H1 (cell line): ENCODE results near the gene SLC66A2. TPM values are rescaled to one million over a fixed set of nuclear protein-coding genes. Genes with fewer than 3 reads are reported as not detected.

Source experiments
- CTCF ChIA-PET: fragments of 300-600 bp; sonication (Branson Sonifier 250); formaldehyde crosslinking; loops from one replicate; lab custom pipeline; 2021; ENCODE audit not compliant: partially characterized antibody; lab: Charles Lee
- POLR2A ChIA-PET: fragments of 300-600 bp; sonication (Branson Sonifier 250); formaldehyde crosslinking; loops from one replicate; lab custom pipeline; 2021; ENCODE audit warnings: inconsistent platforms; ENCODE audit not compliant: partially characterized antibody; lab: Charles Lee
- DNase-seq, 2 experiments: peaks; one replicate each; pipeline versions ENCODE4 v3.0.0 to v3.0.0-alpha.2; 2010 to 2022; ENCODE audit warnings: low spot score in 2 of 2, low read depth in 1 of 2, mixed read lengths in 1 of 2
- FAIRE-seq: peaks from 2 replicates; lab custom pipeline; 2011; peaks lifted over from hg19 to GRCh38; lab: Jason Lieb, UNC
- H2AFZ ChIP-seq: 2 replicates; pipeline ENCODE4 v1.8.1; 2012; ENCODE audit warnings: low read length, inconsistent platforms
- H2AK5ac ChIP-seq: 2 replicates; pipeline ENCODE4 v1.6.1; 2013; ENCODE audit warnings: low read depth, low read length
- H2BK120ac ChIP-seq: replicated peaks from 2 replicates; pipeline ENCODE3; 2013; ENCODE audit warnings: low read depth, low read length, inconsistent platforms
- H2BK12ac ChIP-seq: 2 replicates; pipeline ENCODE4 v1.6.1; 2013; ENCODE audit warnings: low read depth, low read length
- H2BK15ac ChIP-seq: 2 replicates; pipeline ENCODE4 v1.6.1; 2013; ENCODE audit warnings: low read length
- H2BK20ac ChIP-seq: 2 replicates; pipeline ENCODE4 v1.6.1; 2013; ENCODE audit warnings: low read length
- H2BK5ac ChIP-seq: 2 replicates; pipeline ENCODE4 v1.6.1; 2013; ENCODE audit warnings: low read depth, low read length
- H3K14ac ChIP-seq: 2 replicates; pipeline ENCODE4 v1.6.1; 2013; ENCODE audit warnings: inconsistent platforms; ENCODE audit not compliant: insufficient read length
- H3K18ac ChIP-seq: 2 replicates; pipeline ENCODE4 v1.6.1; 2013; ENCODE audit warnings: low read length; ENCODE audit errors: extremely low read depth
- H3K23ac ChIP-seq: 2 replicates; pipeline ENCODE4 v1.6.1; 2013; ENCODE audit warnings: inconsistent platforms; ENCODE audit not compliant: insufficient read length
- H3K23me2 ChIP-seq: 2 replicates; pipeline ENCODE4 v1.6.1; 2013; ENCODE audit warnings: low read depth, low read length
- H3K27ac ChIP-seq: 2 replicates; pipeline ENCODE4 v1.6.1; 2011; ENCODE audit warnings: low read depth, low read length, inconsistent platforms
- H3K27me3 ChIP-seq, 4 experiments: replicated peaks in 1 of 4; 1 replicate in 1 of 4; 2 replicates in 3 of 4; pipeline versions ENCODE4 v1.6.1 to v1.8.1; 2011 to 2013; ENCODE audit warnings: low read length in 3 of 4, mild to moderate bottlenecking in 3 of 4, inconsistent platforms in 2 of 4, mixed read lengths in 2 of 4, moderate library complexity in 1 of 4; ENCODE audit not compliant: control insufficient read depth in 3 of 4, insufficient read depth in 3 of 4; ENCODE audit errors: extremely low read depth in 1 of 4
- H3K36me3 ChIP-seq, 4 experiments: 2 replicates each; pipeline versions ENCODE4 v1.6.1 to v1.8.1; 2011 to 2013; ENCODE audit warnings: mild to moderate bottlenecking in 4 of 4, low read length in 3 of 4, moderate library complexity in 2 of 4, control low read depth in 1 of 4, inconsistent platforms in 1 of 4; ENCODE audit not compliant: insufficient read depth in 4 of 4, control insufficient read depth in 2 of 4
- H3K4ac ChIP-seq: replicated peaks from 2 replicates; pipeline ENCODE3; 2013; ENCODE audit warnings: low read length, low read depth, mixed read lengths, inconsistent platforms; ENCODE audit not compliant: insufficient read length
- H3K4me1 ChIP-seq, 4 experiments: replicated peaks in 1 of 4; 1 replicate in 1 of 4; 2 replicates in 3 of 4; pipeline versions ENCODE4 v1.6.1 to v1.8.1; 2011 to 2013; ENCODE audit warnings: low read length in 3 of 4, inconsistent platforms in 2 of 4, mixed read lengths in 1 of 4; ENCODE audit not compliant: insufficient read depth in 4 of 4, control insufficient read depth in 3 of 4
- H3K4me2 ChIP-seq, 2 experiments: 2 replicates each; pipeline versions ENCODE4 v1.6.1 to v1.8.1; 2011 to 2013; ENCODE audit warnings: low read depth in 2 of 2, low read length in 2 of 2, control low read depth in 1 of 2, inconsistent platforms in 1 of 2, mild to moderate bottlenecking in 1 of 2; ENCODE audit not compliant: insufficient read depth in 1 of 2
- H3K4me3 ChIP-seq, 4 experiments: fragments of 200-600, 300-600 bp in 1 of 4; sonication (generic), shearing (Covaris generic), sonication (Bioruptor Twin) in 1 of 4; 2 replicates each; pipeline versions ENCODE4 v1.5.1 to v1.8.1; 2011 to 2016; ENCODE audit warnings: low read length in 4 of 4, low read depth in 3 of 4, control low read depth in 2 of 4, inconsistent platforms in 2 of 4, mild to moderate bottlenecking in 2 of 4, mixed read lengths in 1 of 4, moderate library complexity in 1 of 4; ENCODE audit not compliant: insufficient read depth in 2 of 4; ENCODE audit errors: extremely low read depth in 1 of 4
- H3K56ac ChIP-seq: replicated peaks from 2 replicates; pipeline ENCODE3; 2013; ENCODE audit warnings: low read depth, mild to moderate bottlenecking, mixed read lengths, low read length, inconsistent platforms; ENCODE audit not compliant: insufficient read length
- H3K79me1 ChIP-seq: 2 replicates; pipeline ENCODE4 v1.6.1; 2013; ENCODE audit warnings: low read depth, low read length, control low read depth
- H3K79me2 ChIP-seq, 2 experiments: 2 replicates each; pipeline versions ENCODE4 v1.6.1 to v1.8.1; 2012 to 2013; ENCODE audit warnings: low read length in 2 of 2, mild to moderate bottlenecking in 2 of 2, inconsistent platforms in 1 of 2; ENCODE audit not compliant: insufficient read depth in 2 of 2, control insufficient read depth in 1 of 2
- H3K9ac ChIP-seq, 4 experiments: replicated peaks in 1 of 4; 1 replicate in 1 of 4; 2 replicates in 3 of 4; pipeline versions ENCODE4 v1.6.1 to v1.8.1; 2011 to 2013; ENCODE audit warnings: low read depth in 3 of 4, low read length in 3 of 4, control low read depth in 2 of 4, mild to moderate bottlenecking in 2 of 4, moderate library complexity in 2 of 4, inconsistent platforms in 1 of 4; ENCODE audit errors: extremely low read depth in 1 of 4
- H3K9me3 ChIP-seq, 2 experiments: 2 replicates each; pipeline versions ENCODE4 v1.6.1 to v1.8.1; 2012 to 2013; ENCODE audit warnings: mild to moderate bottlenecking in 2 of 2, moderate library complexity in 2 of 2, control low read depth in 1 of 2, inconsistent platforms in 1 of 2, low read depth in 1 of 2, low read length in 1 of 2, mixed read lengths in 1 of 2; ENCODE audit not compliant: insufficient read depth in 2 of 2
- H4K20me1 ChIP-seq, 2 experiments: replicated peaks in 1 of 2; 2 replicates each; pipeline versions ENCODE3 to v1.8.1; 2011 to 2013; ENCODE audit warnings: inconsistent platforms in 2 of 2, low read length in 2 of 2, mild to moderate bottlenecking in 1 of 2; ENCODE audit not compliant: insufficient read depth in 2 of 2, control insufficient read depth in 1 of 2
- H4K5ac ChIP-seq: 2 replicates; pipeline ENCODE4 v1.6.1; 2013; ENCODE audit warnings: low read length, low read depth, mixed read lengths, inconsistent platforms; ENCODE audit not compliant: insufficient read length
- H4K8ac ChIP-seq: 2 replicates; pipeline ENCODE4 v1.8.0; 2013; ENCODE audit warnings: mild to moderate bottlenecking, moderate library complexity, low read length, inconsistent platforms; ENCODE audit not compliant: insufficient read depth; ENCODE audit errors: extremely low read depth
- H4K91ac ChIP-seq: replicated peaks from 2 replicates; pipeline ENCODE3; 2013; ENCODE audit warnings: low read length, mixed read lengths, inconsistent platforms; ENCODE audit not compliant: insufficient read length
- CBX5 ChIP-seq: fragments of 300-800, 300-1000 bp; sonication (generic); IDR thresholded peaks from 2 replicates; pipeline ENCODE4 v1.7.1; 2016; ENCODE audit warnings: antibody characterized with exemption, low read length, low read depth
- CEBPB ChIP-seq: IDR thresholded peaks from 2 replicates; pipeline ENCODE4 v1.6.1; 2012; ENCODE audit warnings: low read depth, low read length
- CHD2 ChIP-seq: IDR thresholded peaks from 2 replicates; pipeline ENCODE4 v1.6.1; 2012; ENCODE audit warnings: low read length, improper control_type of control experiment
- E2F6 ChIP-seq: IDR thresholded peaks from 2 replicates; pipeline ENCODE4 v1.6.1; 2012; ENCODE audit warnings: inconsistent platforms
- EGR1 ChIP-seq: IDR thresholded peaks from 2 replicates; pipeline ENCODE4 v1.6.1; 2011; ENCODE audit warnings: low read depth, low read length, borderline replicate concordance
- HDAC6 ChIP-seq: IDR thresholded peaks from one replicate; pipeline ENCODE4 v1.7.1; 2012; ENCODE audit warnings: low read depth, mild to moderate bottlenecking, inconsistent platforms, low read length, moderate library complexity
- JUND ChIP-seq: IDR thresholded peaks from 2 replicates; pipeline ENCODE4 v1.6.1; 2011; ENCODE audit warnings: mild to moderate bottlenecking, improper control_type of control experiment, low read length
- RFX5 ChIP-seq: IDR thresholded peaks from 2 replicates; pipeline ENCODE4 v1.6.1; 2011; ENCODE audit warnings: low read depth, low read length, improper control_type of control experiment, borderline replicate concordance
- RNF2 ChIP-seq: fragments of 200-900, 300-1000 bp; sonication (generic); IDR thresholded peaks from 2 replicates; pipeline ENCODE4 v1.7.1; 2016; ENCODE audit warnings: borderline replicate concordance, low read depth, mild to moderate bottlenecking, antibody characterized with exemption, low read length; ENCODE audit not compliant: poor library complexity, severe bottlenecking; ENCODE audit errors: missing control alignments
- RXRA ChIP-seq: IDR thresholded peaks from 2 replicates; pipeline ENCODE4 v1.6.1; 2011; ENCODE audit warnings: low read depth, mild to moderate bottlenecking, low read length, moderate library complexity; ENCODE audit not compliant: insufficient read depth
- SRF ChIP-seq: IDR thresholded peaks from 2 replicates; pipeline ENCODE4 v1.6.1; 2011; ENCODE audit warnings: mild to moderate bottlenecking, low read depth, low read length, moderate library complexity
- TAF1 ChIP-seq: IDR thresholded peaks from 2 replicates; pipeline ENCODE4 v1.6.1; 2011; ENCODE audit warnings: mild to moderate bottlenecking, low read depth, low read length
- TBP ChIP-seq: IDR thresholded peaks from 2 replicates; pipeline ENCODE4 v1.6.1; 2011; ENCODE audit warnings: low read depth, low read length, improper control_type of control experiment
- WGBS, 2 experiments: shearing (Covaris generic) in 1 of 2; methylation state at CpG; one replicate each; pipeline versions ENCODE4 v1.1.6 to v1.1.7; 2013 to 2015; ENCODE audit warnings: low lambda C conversion rate in 2 of 2, mixed read lengths in 2 of 2, inconsistent platforms in 1 of 2, low coverage in 1 of 2, missing lambda C conversion rate in 1 of 2; ENCODE audit not compliant: insufficient replicate concordance in 2 of 2, insufficient coverage in 1 of 2, insufficient read length in 1 of 2; ENCODE audit errors: extremely low coverage in 1 of 2, missing lambda C conversion rate in 1 of 2; 5-methylcytosine and 5-hydroxymethylcytosine counted together
- polyA plus RNA-seq, 7 experiments: library from polyadenylated mRNA; depleted of rRNA in 3 of 7; stranded (reverse) in 5 of 7; unstranded in 2 of 7; fragments of >200 nt in 5 of 7; fragments of 200-250 nt in 2 of 7; gene quantifications; 1 replicate in 5 of 7; 2 replicates in 1 of 7; 4 replicates in 1 of 7; pipeline versions ENCODE4 v1.2.1 to v1.2.3, GENCODE V29; 2011 to 2013; ENCODE audit warnings: missing spikeins in 2 of 7, mixed read lengths in 2 of 7
- total RNA-seq: library from RNA; stranded (reverse); fragmentation: NEBNext Ultra II Directional; extraction: Animal tissue kit (Norgen Biotek cat#: 25700); gene quantifications from 2 replicates; pipeline ENCODE4 v1.2.1, GENCODE V29; 2021

Gene SLC66A2
- total and polyA plus RNA-seq, 2 of the 8 experiments (the other 6 are each of a cell fraction or from before 2014, with no cell fraction given), result 15.0 to 18.9 TPM

GRCh38 chr18:79862562-79862961 lies 88.9 kb downstream of the SLC66A2 start:
- 93% methylated on average over 15 of the region's 15 CpGs; no CpG with 5 or more reads in 1 of the 2 experiments for WGBS, 2 experiments
- H3K9me3 ChIP-seq, result no peaks in the 10 kb centered on the region
- TF ChIP-seq E2F6, result no peak
- no peak for TF ChIP-seq SRF
- TF ChIP-seq RFX5, result no peak
- no peak for TF ChIP-seq TAF1
- no peak for TF ChIP-seq HDAC6
- no peak for TF ChIP-seq RXRA
- no peak for TF ChIP-seq TBP
- no peak for TF ChIP-seq CBX5
- no peak for TF ChIP-seq CEBPB
- no peak for TF ChIP-seq JUND
- TF ChIP-seq CHD2, result no peak
- TF ChIP-seq RNF2, result no peak
- TF ChIP-seq EGR1, result no peak

More at GRCh38 chr18:79862562-79862961, 88.9 kb downstream of the SLC66A2 start:
- Histone ChIP-seq H3K23ac (no peak overlapping the region), H3K4me1 (no peaks in the 10 kb centered on the region), H2BK20ac (no peak overlapping the region), H2AFZ (no peak overlapping the region), H3K36me3 (no peaks in the 10 kb centered on the region), H3K79me2 (no peaks in the 10 kb centered on the region), H3K27me3 (no peaks in the 10 kb centered on the region), H3K79me1 (no peaks in the 10 kb centered on the region), H3K4me3 (no peak overlapping the region), H4K5ac (no peak overlapping the region), H2BK15ac (no peak overlapping the region), H3K27ac (no peak overlapping the region), H4K91ac (no peak overlapping the region), H2BK12ac (no peak overlapping the region), H3K14ac (no peak overlapping the region), H2BK5ac (no peak overlapping the region), H3K23me2 (peaks cover 9% of the 10 kb centered on the region; the same call in 1 of the 2 replicates), H3K56ac (no peak overlapping the region), H4K8ac (no peak overlapping the region), H2BK120ac (no peak overlapping the region), H3K18ac (no peak overlapping the region), H4K20me1 (no peaks in the 10 kb centered on the region), H2AK5ac (no peak overlapping the region), H3K9ac (no peak overlapping the region), H3K4ac (no peak overlapping the region), H3K4me2 (no peak overlapping the region)
- DNase-seq (no peak), FAIRE-seq (no peak)
- ChIA-PET CTCF (interaction anchor here (1.6 kb wide), 1 partner anchor 12 kb away, joined by 5 read pairs; no protein-coding TSS in a partner anchor), POLR2A (no interaction called here)
